GM12875 (cell line): ENCODE measurements around the gene TMEM214.

Experiments
- H3K4me3 ChIP-seq: one replicate; pipeline ENCODE4 v1.5.1; 2011; ENCODE audit warnings: low read depth, low read length, control low read depth
- TF ChIP-seq, protein P1 (sequence below): IDR thresholded peaks from 2 replicates; pipeline ENCODE4 v1.5.1; 2011; ENCODE audit warnings: low read depth, mild to moderate bottlenecking, control low read depth, inconsistent platforms, low read length, moderate library complexity, borderline replicate concordance; ENCODE audit not compliant: insufficient read depth

TMEM214 gene

DNA sequence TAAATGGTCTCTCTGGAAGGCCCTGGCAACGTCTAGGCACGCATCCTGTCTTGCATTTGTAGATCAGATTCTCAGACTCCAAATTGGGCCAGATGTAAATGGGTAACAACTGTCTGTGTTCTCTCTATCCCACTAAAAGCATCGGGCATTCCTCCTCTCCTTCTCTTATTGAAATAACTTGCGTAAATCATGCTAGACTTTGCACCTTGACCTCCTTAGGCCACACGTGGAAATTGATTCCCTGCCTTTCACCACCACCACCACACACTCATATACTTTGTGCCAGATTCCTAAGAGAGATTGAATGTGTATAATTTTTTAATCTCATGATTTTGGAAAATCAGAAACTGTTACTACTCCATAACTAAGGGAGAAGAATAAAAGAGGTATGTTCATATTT, 41.0 kb upstream of the TMEM214 start:
- H3K4me3 ChIP-seq: no peak overlapping the region
- TF ChIP-seq, protein P1, sequence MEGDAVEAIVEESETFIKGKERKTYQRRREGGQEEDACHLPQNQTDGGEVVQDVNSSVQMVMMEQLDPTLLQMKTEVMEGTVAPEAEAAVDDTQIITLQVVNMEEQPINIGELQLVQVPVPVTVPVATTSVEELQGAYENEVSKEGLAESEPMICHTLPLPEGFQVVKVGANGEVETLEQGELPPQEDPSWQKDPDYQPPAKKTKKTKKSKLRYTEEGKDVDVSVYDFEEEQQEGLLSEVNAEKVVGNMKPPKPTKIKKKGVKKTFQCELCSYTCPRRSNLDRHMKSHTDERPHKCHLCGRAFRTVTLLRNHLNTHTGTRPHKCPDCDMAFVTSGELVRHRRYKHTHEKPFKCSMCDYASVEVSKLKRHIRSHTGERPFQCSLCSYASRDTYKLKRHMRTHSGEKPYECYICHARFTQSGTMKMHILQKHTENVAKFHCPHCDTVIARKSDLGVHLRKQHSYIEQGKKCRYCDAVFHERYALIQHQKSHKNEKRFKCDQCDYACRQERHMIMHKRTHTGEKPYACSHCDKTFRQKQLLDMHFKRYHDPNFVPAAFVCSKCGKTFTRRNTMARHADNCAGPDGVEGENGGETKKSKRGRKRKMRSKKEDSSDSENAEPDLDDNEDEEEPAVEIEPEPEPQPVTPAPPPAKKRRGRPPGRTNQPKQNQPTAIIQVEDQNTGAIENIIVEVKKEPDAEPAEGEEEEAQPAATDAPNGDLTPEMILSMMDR: no peak

DNA sequence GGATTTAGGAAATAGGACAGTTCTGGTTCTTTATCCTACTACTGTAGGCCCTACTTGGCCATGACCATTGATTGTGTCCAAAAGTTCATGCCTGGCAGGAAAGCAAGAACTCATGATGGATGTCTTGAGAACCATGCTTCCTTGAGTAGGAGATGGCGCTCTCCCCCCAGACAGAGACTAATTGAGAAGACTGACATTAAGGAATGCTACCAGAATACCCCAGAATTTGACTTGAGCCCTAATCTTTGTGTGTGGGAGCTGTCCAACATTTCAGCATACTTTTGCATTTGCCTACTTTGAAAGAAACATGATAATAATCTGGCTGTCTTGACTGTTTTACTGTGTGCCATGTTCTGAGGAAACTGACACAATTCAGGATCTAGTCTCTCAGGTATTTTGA, 39.0 kb upstream of the TMEM214 start:
- no peak overlapping the region for H3K4me3 ChIP-seq
- TF ChIP-seq, protein P1: no peak

DNA sequence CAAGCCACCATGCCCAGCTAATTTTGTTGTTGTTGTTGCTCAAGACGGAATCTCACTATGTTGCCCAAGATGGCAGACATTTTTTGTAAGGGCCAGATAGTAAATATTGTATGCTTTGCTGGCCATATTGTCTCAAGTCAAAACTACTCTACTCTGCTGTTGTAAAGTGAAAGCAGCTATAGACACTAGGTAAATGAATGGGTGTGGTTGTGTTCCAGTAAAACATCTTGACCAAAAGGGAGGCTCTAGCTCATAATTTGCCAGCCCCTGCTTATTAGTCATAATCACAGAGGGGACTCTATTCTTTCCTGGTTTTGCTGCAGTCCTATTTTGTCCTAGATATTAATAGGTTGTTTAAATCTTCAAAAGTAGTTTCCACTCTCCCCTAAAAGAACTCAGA, 37.8 kb upstream of the TMEM214 start:
- TF ChIP-seq, protein P1: no peak

DNA sequence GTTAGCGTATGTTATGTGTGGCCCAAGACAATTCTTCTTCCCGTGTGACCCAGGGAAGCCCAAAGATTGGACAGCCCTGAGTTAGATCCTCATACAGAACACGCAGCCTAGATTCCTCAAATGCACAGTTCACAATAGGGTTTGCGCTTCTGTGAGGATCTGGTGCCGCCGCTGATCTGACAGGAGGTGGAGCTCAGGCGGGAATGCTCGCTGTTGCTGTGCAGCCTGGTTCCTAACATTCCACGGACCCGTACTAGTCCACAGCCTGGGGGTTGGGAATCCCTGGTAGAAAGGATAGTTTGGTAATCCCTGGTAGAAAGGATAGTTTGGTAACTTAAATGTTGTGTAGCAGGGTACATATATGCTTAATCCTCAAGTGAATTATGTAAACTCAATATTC, 35.4 kb upstream of the TMEM214 start:
- no peak overlapping the region for H3K4me3 ChIP-seq
- TF ChIP-seq, protein P1: no peak

More for the DNA sequence above, 37.8 kb upstream of the TMEM214 start:
- no peak overlapping the region for H3K4me3 ChIP-seq

DNA sequence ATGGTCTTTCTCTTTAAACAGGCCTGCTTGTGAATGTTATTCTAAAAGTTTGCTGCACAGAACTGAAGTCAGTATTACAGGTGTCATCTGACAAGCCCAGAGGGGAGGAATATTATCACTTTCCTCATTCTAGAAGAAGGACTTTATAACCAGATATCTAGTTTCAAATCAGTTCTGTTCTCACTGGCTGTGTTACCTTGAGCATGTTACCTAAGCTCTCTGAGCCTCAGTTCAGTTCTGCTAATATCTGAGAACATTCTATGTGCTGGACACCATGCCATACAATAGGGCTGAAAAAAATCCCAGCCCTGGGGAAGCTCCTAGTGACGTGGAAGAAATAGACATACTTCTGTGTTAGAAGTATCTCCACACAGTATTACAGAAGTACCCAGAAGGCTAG, 34.4 kb upstream of the TMEM214 start:
- TF ChIP-seq, protein P1: no peak
- H3K4me3 ChIP-seq: no peak overlapping the region

DNA sequence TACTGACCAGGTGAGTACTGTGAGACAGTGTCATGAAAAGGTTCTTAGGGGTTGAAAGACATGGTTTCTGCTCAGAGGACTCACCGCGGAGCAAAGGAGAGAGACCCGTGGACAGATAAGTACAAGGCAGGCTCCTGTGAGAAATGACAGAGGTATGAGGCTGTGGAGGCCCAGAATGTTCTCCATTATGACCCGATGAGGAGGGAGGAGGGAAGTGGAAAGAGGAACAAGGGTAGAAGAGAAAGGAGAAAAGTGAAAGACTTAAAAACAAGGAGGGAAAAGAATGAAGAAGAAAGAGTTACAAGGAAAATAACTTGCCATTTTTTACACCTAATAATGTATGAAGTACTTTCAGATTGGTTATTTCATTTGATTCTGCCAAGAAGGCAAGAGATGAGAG, 32.5 kb upstream of the TMEM214 start:
- no peak overlapping the region for H3K4me3 ChIP-seq
- TF ChIP-seq, protein P1: no peak

DNA sequence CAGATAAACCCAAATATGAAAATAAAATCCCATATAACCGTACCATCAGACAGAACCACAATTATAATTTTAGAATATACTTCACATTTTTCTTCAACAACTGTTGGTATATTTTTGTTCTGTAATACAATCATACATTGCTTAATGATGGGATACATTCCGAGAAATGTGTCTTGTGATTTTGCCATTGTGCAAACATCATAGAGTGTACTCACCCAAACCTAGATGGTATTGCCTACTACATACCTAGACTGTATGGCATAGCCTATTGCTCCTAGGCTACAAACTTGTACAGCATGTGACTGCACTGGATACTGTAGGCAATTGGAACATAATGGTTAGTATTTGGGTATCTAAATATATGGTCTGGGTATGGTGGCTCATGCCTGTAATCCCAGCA, 31.8 kb upstream of the TMEM214 start:
- no peak overlapping the region for H3K4me3 ChIP-seq

More for the DNA sequence above, 31.8 kb upstream of the TMEM214 start:
- TF ChIP-seq, protein P1: no peak
